Epithelial cell of proximal tubule (primary cell): Measurements from ENCODE around the gene RAD51B. TPM values are rescaled to one million over a fixed set of nuclear protein-coding genes. Genes with fewer than 3 reads are reported as not detected.
"Not testable (repeated sequence)": the region's sequence is repeated elsewhere in the genome, so short reads cannot be mapped to it uniquely, and the experiment has no call there.

Experiments
- DNase-seq: peaks from one replicate; pipeline ENCODE4 v3.0.0-alpha.2; 2011; ENCODE audit warnings: low read depth
- H3K4me3 ChIP-seq: 2 replicates; pipeline ENCODE4 v1.5.1; 2011; ENCODE audit warnings: low read depth, mild to moderate bottlenecking, low read length
- total RNA-seq: library from RNA; depleted of rRNA; stranded (reverse); fragments of >200 nt; gene quantifications from 2 replicates; pipeline ENCODE4 v1.2.3, GENCODE V29; 2015
- TF ChIP-seq, protein P1 (sequence below): conservative IDR thresholded peaks from 2 replicates; pipeline ENCODE4 v1.5.1; 2012; ENCODE audit warnings: low read depth, mild to moderate bottlenecking, low read length

Gene RAD51B
- total RNA-seq, 1 donor from 2014 or later, result 6.3 TPM

- TF ChIP-seq, protein P1, sequence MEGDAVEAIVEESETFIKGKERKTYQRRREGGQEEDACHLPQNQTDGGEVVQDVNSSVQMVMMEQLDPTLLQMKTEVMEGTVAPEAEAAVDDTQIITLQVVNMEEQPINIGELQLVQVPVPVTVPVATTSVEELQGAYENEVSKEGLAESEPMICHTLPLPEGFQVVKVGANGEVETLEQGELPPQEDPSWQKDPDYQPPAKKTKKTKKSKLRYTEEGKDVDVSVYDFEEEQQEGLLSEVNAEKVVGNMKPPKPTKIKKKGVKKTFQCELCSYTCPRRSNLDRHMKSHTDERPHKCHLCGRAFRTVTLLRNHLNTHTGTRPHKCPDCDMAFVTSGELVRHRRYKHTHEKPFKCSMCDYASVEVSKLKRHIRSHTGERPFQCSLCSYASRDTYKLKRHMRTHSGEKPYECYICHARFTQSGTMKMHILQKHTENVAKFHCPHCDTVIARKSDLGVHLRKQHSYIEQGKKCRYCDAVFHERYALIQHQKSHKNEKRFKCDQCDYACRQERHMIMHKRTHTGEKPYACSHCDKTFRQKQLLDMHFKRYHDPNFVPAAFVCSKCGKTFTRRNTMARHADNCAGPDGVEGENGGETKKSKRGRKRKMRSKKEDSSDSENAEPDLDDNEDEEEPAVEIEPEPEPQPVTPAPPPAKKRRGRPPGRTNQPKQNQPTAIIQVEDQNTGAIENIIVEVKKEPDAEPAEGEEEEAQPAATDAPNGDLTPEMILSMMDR, result no peak
- DNase-seq, result no peak
- H3K4me3 ChIP-seq, result no peak overlapping the region
These were observed 269.7 kb downstream of the RAD51B start for GRCh38 chr14:68089146-68089731.

- no peak overlapping the region for H3K4me3 ChIP-seq
- no peak for DNase-seq
- TF ChIP-seq, protein P1, result no peak
These were observed 274.6 kb downstream of the RAD51B start for GRCh38 chr14:68094158-68094557.

- H3K4me3 ChIP-seq, result no peak overlapping the region
- TF ChIP-seq, protein P1, result no peak
- no peak for DNase-seq
These were observed 275.2 kb downstream of the RAD51B start for GRCh38 chr14:68094752-68095151.

GRCh38 chr14:68097727-68098126 lies 278.1 kb downstream of the RAD51B start:
- DNase-seq, result no peak
- H3K4me3 ChIP-seq, result no peak overlapping the region
- TF ChIP-seq, protein P1, result no peak

- DNase-seq, result no peak
- H3K4me3 ChIP-seq, result no peak overlapping the region
- TF ChIP-seq, protein P1, result no peak
These were observed 279.3 kb downstream of the RAD51B start for GRCh38 chr14:68098834-68099233.

DNA sequence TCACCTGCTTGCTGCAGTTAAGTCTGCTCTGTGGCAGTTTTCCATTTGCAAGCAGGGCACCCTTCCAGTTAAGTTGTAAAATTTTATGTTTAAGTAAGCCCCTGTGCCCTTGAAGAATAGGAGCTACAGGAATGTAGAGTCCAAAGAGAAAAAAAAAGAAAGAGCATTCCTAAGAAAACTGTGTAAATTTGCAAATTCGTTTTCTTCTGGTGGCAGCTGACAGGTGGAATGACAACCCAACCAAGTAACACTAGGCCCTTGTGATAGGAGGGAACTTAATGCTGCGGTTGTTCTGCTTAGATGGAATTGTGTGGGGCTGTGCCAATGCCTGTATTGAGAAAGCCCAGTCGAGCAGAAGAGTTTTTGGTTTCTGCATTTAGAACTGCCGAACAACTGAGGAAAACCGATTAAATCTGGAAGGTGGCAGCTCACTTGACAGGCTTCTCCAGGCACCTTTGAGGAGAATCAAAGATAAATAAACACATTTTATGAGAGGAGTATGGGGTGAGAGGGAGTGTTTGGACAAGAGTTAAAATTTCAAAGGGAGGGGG lies 280.0 kb downstream of the RAD51B start:
- no peak overlapping the region for H3K4me3 ChIP-seq
- no peak for DNase-seq
- TF ChIP-seq, protein P1, result no peak

GRCh38 chr14:68101715-68102301 lies 282.2 kb downstream of the RAD51B start:
- not testable (repeated sequence) for DNase-seq

More at GRCh38 chr14:68101715-68102301, 282.2 kb downstream of the RAD51B start:
- H3K4me3 ChIP-seq, result not testable (repeated sequence)
